H9 (cell line): Measurements from ENCODE around the gene FAM111B. TPM values are rescaled to one million over a fixed set of nuclear protein-coding genes. Genes with fewer than 3 reads are reported as not detected.

Experiments
- DNase-seq: peaks from one replicate; pipeline ENCODE4 v3.0.0-alpha.2; 2017
- H2AFZ ChIP-seq: one replicate; pipeline ENCODE4 v1.6.1; 2013; ENCODE audit warnings: mild to moderate bottlenecking, low read length, control low read depth, moderate library complexity
- H2AK5ac ChIP-seq: 2 replicates; pipeline ENCODE4 v1.6.1; 2013; ENCODE audit warnings: low read length, control low read depth, mixed read lengths; ENCODE audit not compliant: insufficient read length
- H2BK120ac ChIP-seq: one replicate; pipeline ENCODE4 v1.6.1; 2013; ENCODE audit warnings: low read depth, mild to moderate bottlenecking, low read length, control low read depth, inconsistent platforms; ENCODE audit not compliant: poor library complexity, severe bottlenecking
- H2BK12ac ChIP-seq: 2 replicates; pipeline ENCODE4 v1.6.1; 2013; ENCODE audit warnings: low read length, control low read depth, mixed read lengths, low read depth; ENCODE audit not compliant: insufficient read length
- H2BK15ac ChIP-seq: 2 replicates; pipeline ENCODE4 v1.6.1; 2013; ENCODE audit warnings: low read depth, low read length, control low read depth
- H2BK20ac ChIP-seq: one replicate; pipeline ENCODE4 v1.6.1; 2013; ENCODE audit warnings: low read depth, mild to moderate bottlenecking, low read length, control low read depth, inconsistent platforms; ENCODE audit not compliant: poor library complexity, severe bottlenecking
- H2BK5ac ChIP-seq: 2 replicates; pipeline ENCODE4 v1.6.1; 2013; ENCODE audit warnings: low read length, control low read depth, mixed read lengths; ENCODE audit not compliant: insufficient read length
- H3K14ac ChIP-seq: 2 replicates; pipeline ENCODE4 v1.6.1; 2013; ENCODE audit warnings: low read length, control low read depth; ENCODE audit not compliant: insufficient read depth
- H3K18ac ChIP-seq: 2 replicates; pipeline ENCODE4 v1.6.1; 2013; ENCODE audit warnings: low read depth, mild to moderate bottlenecking, mixed read lengths, low read length, control low read depth; ENCODE audit not compliant: insufficient read length
- H3K23ac ChIP-seq: 2 replicates; pipeline ENCODE4 v1.6.1; 2013; ENCODE audit warnings: low read length, control low read depth, mixed read lengths, low read depth; ENCODE audit not compliant: insufficient read length
- H3K23me2 ChIP-seq: 2 replicates; pipeline ENCODE4 v1.6.1; 2013; ENCODE audit warnings: low read depth, mild to moderate bottlenecking, mixed read lengths, low read length, control low read depth; ENCODE audit not compliant: insufficient read length, poor library complexity, severe bottlenecking
- H3K27ac ChIP-seq: 2 replicates; pipeline ENCODE4 v1.5.1; 2013; ENCODE audit warnings: low read length, control low read depth, mixed read lengths, low read depth; ENCODE audit not compliant: insufficient read length
- H3K27me3 ChIP-seq: 2 replicates; pipeline ENCODE4 v1.6.1; 2013; ENCODE audit warnings: low read length, control low read depth, inconsistent platforms; ENCODE audit not compliant: insufficient read depth
- H3K4ac ChIP-seq: 2 replicates; pipeline ENCODE4 v1.6.1; 2013; ENCODE audit warnings: low read depth, mild to moderate bottlenecking, control low read depth, inconsistent platforms, low read length, moderate library complexity
- H3K4me1 ChIP-seq: 2 replicates; pipeline ENCODE4 v1.6.1; 2013; ENCODE audit warnings: low read length, control low read depth, inconsistent platforms; ENCODE audit not compliant: insufficient read depth
- H3K4me2 ChIP-seq: 2 replicates; pipeline ENCODE4 v1.6.1; 2013; ENCODE audit warnings: low read length, control low read depth, mixed read lengths; ENCODE audit not compliant: insufficient read length, insufficient read depth
- H3K56ac ChIP-seq: 2 replicates; pipeline ENCODE4 v1.6.1; 2013; ENCODE audit warnings: low read depth, mild to moderate bottlenecking, mixed read lengths, low read length, control low read depth; ENCODE audit not compliant: insufficient read length
- H3K79me1 ChIP-seq: 2 replicates; pipeline ENCODE4 v1.6.1; 2013; ENCODE audit warnings: low read depth, mild to moderate bottlenecking, moderate library complexity, low read length, control low read depth, inconsistent platforms; ENCODE audit not compliant: insufficient read depth, poor library complexity, severe bottlenecking
- H3K79me2 ChIP-seq: 2 replicates; pipeline ENCODE4 v1.6.1; 2013; ENCODE audit warnings: low read length, control low read depth, inconsistent platforms; ENCODE audit not compliant: insufficient read depth
- H3K9ac ChIP-seq: 2 replicates; pipeline ENCODE4 v1.6.1; 2013; ENCODE audit warnings: low read length, control low read depth, mixed read lengths; ENCODE audit not compliant: insufficient read length; ENCODE audit errors: extremely low read depth
- H3K9me3 ChIP-seq: one replicate; pipeline ENCODE4 v1.6.1; 2013; ENCODE audit warnings: low read depth, low read length, inconsistent platforms; ENCODE audit not compliant: control insufficient read depth
- H3T11ph ChIP-seq: one replicate; pipeline ENCODE4 v1.6.1; 2013; ENCODE audit warnings: mild to moderate bottlenecking, low read length, control low read depth, inconsistent platforms
- H4K20me1 ChIP-seq: one replicate; pipeline ENCODE4 v1.6.1; 2013; ENCODE audit not compliant: control insufficient read depth, insufficient read length, insufficient read depth
- H4K5ac ChIP-seq: 2 replicates; pipeline ENCODE4 v1.6.1; 2013; ENCODE audit warnings: low read depth, mild to moderate bottlenecking, mixed read lengths, low read length, control low read depth; ENCODE audit not compliant: insufficient read length
- H4K8ac ChIP-seq: replicated peaks from 2 replicates; pipeline ENCODE4 v1.6.1; 2013; ENCODE audit warnings: low read length, control low read depth, mixed read lengths, low read depth; ENCODE audit not compliant: insufficient read length
- H4K91ac ChIP-seq: 2 replicates; pipeline ENCODE4 v1.6.1; 2013; ENCODE audit warnings: low read depth, mild to moderate bottlenecking, moderate library complexity, mixed read lengths, low read length, control low read depth; ENCODE audit not compliant: insufficient read length
- H3K27ac Mint-ChIP-seq, 3 experiments: 2 replicates in 2 of 3; 3 replicates in 1 of 3; pipeline ENCODE4 v1.8.0; 2020 to 2021; ENCODE audit warnings: mixed read lengths in 3 of 3, mild to moderate bottlenecking in 1 of 3, moderate library complexity in 1 of 3
- H3K27me3 Mint-ChIP-seq: 2 replicates; pipeline ENCODE4 v1.8.0; 2021; ENCODE audit warnings: low read depth, mild to moderate bottlenecking, moderate library complexity, mixed read lengths
- H3K36me3 Mint-ChIP-seq, 3 experiments: 2 replicates in 2 of 3; 3 replicates in 1 of 3; pipeline ENCODE4 v1.8.0; 2020 to 2021; ENCODE audit warnings: low read depth in 3 of 3, mixed read lengths in 3 of 3; ENCODE audit not compliant: insufficient read depth in 1 of 3
- H3K4me1 Mint-ChIP-seq, 2 experiments: 2 replicates each; pipeline ENCODE4 v1.8.0; 2020; ENCODE audit warnings: mixed read lengths in 2 of 2
- H3K4me3 Mint-ChIP-seq, 2 experiments: 2 replicates in 1 of 2; 3 replicates in 1 of 2; pipeline ENCODE4 v1.8.0; 2020 to 2021; ENCODE audit warnings: mild to moderate bottlenecking in 2 of 2, mixed read lengths in 2 of 2, moderate library complexity in 1 of 2
- H3K9me3 Mint-ChIP-seq, 2 experiments: 2 replicates in 1 of 2; 3 replicates in 1 of 2; pipeline ENCODE4 v1.8.0; 2020; ENCODE audit warnings: mild to moderate bottlenecking in 2 of 2, mixed read lengths in 2 of 2, moderate library complexity in 1 of 2
- CTCF ChIP-seq: fragments of 200-600 bp; sonication (generic); conservative IDR thresholded peaks from 3 replicates; pipeline ENCODE4 v1.8.0; 2021; ENCODE audit warnings: antibody characterized with exemption, mild to moderate bottlenecking
- WGBS: extraction: QIAGEN DNeasy Blood & Tissue Kit; methylation state at CpG from one replicate; pipeline ENCODE4 v1.1.7; 2013; ENCODE audit warnings: missing lambda C conversion rate, low lambda C conversion rate, mixed read lengths; ENCODE audit not compliant: insufficient read length; ENCODE audit errors: extremely low coverage; 5-methylcytosine and 5-hydroxymethylcytosine counted together
- total RNA-seq: library from RNA; stranded (reverse); gene quantifications from 2 replicates; pipeline ENCODE4 v1.2.1, GENCODE V29; 2021

FAM111B gene
- total RNA-seq, 1 experiment from 2014 or later: 35.0 TPM

GRCh38 chr11:59173964-59174663, 67.1 kb downstream of the FAM111B start:
- no peak overlapping the region for H4K8ac ChIP-seq
- Mint-ChIP-seq H3K36me3 (peaks cover 12 to 25% (median 18%) of the 10 kb centered on the region in 3 experiments; a peak in 6 of 7 replicates), H3K27me3 (peaks cover 2% of the 10 kb centered on the region), H3K9me3 (peaks cover 6% of the 10 kb centered on the region in 2 experiments; a peak in 2 of 5 replicates), H3K4me1 (peaks cover 32 to 39% of the 10 kb centered on the region in 2 experiments), H3K27ac (peak overlapping the region; percentile 66 to 91 (median 89); a peak in 5 of 7 replicates), H3K4me3 (peak overlapping the region in 1 of 2 experiments; percentile 94)
- H2BK15ac ChIP-seq: no peak overlapping the region
- no peaks in the 10 kb centered on the region for H3K9me3 ChIP-seq
- H2BK120ac ChIP-seq: no peak overlapping the region
- no peak for TF ChIP-seq CTCF
- peaks cover 3% of the 10 kb centered on the region for H3K4me1 ChIP-seq
- no peaks in the 10 kb centered on the region for H3K27me3 ChIP-seq
- H2AFZ ChIP-seq: no peak overlapping the region
- H2BK12ac ChIP-seq: no peak overlapping the region
- H3K9ac ChIP-seq: no peak overlapping the region
- no peak overlapping the region for H4K5ac ChIP-seq
- H3K27ac ChIP-seq: no peak overlapping the region
- no peaks in the 10 kb centered on the region for H3K79me1 ChIP-seq
- no peak overlapping the region for H3K4ac ChIP-seq
- no peak overlapping the region for H3K23ac ChIP-seq
- H3K18ac ChIP-seq: no peak overlapping the region
- H3K14ac ChIP-seq: no peak overlapping the region
- no peaks in the 10 kb centered on the region; the same call in 1 of the 2 replicates for H3K79me2 ChIP-seq
- no peak overlapping the region for H2BK5ac ChIP-seq
- WGBS: no CpG with 5 or more reads among the region's 7 CpGs
- no peak overlapping the region for H2BK20ac ChIP-seq
- no peaks in the 10 kb centered on the region for H4K20me1 ChIP-seq
- peak; percentile 82 for DNase-seq
- H3K4me2 ChIP-seq: peak overlapping the region; percentile 52
- H4K91ac ChIP-seq: no peak overlapping the region
- H3K23me2 ChIP-seq: peaks cover 18% of the 10 kb centered on the region
- no peak overlapping the region for H3K56ac ChIP-seq
- H3T11ph ChIP-seq: no peak overlapping the region
- H2AK5ac ChIP-seq: no peak overlapping the region
